Esophagus mucosa (tissue), 1 donor: Measurements from ENCODE around the gene SEMA5A. TPM values are rescaled to one million over a fixed set of nuclear protein-coding genes. Genes with fewer than 3 reads are reported as not detected.

ENCODE experiments used
- ATAC-seq: fragments of 200-7000 bp; cut with Tn5 transposase; one replicate; pipeline ENCODE4 v1.9.1; 2020
- total RNA-seq: library from RNA; stranded (reverse); gene quantifications from one replicate; pipeline ENCODE4 v1.2.4, GENCODE V29; 2023
- donor health status: DM: yes; HTN: yes; CAD: no.

Gene SEMA5A
- total RNA-seq, 1 donor from 2014 or later: 5.5 TPM

GRCh38 chr5:9202636-9203035, 343.2 kb downstream of the SEMA5A start:
- no peak for ATAC-seq

GRCh38 chr5:9201761-9202160, 344.1 kb downstream of the SEMA5A start:
- no peak for ATAC-seq

DNA sequence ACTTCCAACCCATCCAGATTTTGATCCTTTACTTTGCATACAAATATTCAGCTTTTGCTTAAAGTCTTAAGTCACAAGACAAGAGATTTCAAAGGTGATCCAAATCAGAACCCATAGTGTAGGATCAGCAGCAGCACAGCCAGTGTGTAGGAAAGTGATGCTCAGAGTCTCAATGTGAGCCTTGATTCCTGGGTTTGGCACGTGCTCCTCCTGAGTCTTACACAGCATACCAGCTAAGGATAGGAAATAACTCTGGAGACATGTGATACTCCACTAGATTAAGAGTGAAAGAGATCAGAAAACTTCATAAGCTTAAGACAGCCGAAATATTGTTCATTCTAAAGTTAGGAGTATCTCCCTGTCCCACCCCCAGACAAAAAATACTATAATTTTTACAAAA, 344.9 kb downstream of the SEMA5A start:
- ATAC-seq: no peak

DNA sequence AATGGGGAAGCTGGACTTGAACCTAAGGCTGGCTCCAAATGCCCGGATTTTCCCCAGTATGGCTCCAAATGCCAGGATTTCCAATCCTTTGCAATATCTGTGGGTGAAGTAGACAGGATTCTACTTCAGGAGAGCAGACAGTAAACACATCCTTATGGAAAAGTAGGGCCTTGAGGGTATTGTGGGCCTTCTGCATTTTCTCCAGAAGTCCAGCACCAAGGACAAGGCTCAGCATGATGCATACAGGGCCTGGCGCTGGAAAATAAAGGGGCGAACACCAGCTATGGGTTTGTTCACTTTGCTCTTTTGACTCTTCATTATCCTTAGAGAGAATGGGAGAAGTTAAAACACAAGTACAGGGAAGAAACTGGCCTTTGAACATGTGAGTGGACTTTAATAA, 347.5 kb downstream of the SEMA5A start:
- ATAC-seq: no peak

- no peak for ATAC-seq
Observed at GRCh38 chr5:9197881-9198260, 348.0 kb downstream of the SEMA5A start.

GRCh38 chr5:9196403-9197227, 349.3 kb downstream of the SEMA5A start:
- no peak for ATAC-seq

GRCh38 chr5:9194509-9194908, 351.4 kb downstream of the SEMA5A start:
- ATAC-seq: no peak

DNA sequence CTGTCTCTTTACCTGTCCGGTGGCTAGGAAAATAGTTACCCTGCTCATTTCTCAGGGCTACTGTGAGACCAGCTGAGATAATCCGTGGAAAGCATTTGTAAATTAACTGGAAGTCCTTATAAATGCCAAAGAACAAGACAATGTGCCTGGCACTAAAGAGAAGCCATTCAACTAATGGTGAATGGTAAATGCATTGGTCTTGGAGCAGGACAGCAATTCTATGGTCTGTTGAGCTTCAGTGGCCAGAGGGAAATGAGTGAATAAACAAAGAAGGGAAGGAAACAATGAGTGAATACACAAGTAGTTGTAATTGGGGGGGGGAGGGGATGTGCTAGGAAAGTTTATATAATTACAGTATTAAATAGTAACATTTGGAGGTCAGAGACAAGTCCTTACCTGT, 353.6 kb downstream of the SEMA5A start:
- no peak for ATAC-seq

DNA sequence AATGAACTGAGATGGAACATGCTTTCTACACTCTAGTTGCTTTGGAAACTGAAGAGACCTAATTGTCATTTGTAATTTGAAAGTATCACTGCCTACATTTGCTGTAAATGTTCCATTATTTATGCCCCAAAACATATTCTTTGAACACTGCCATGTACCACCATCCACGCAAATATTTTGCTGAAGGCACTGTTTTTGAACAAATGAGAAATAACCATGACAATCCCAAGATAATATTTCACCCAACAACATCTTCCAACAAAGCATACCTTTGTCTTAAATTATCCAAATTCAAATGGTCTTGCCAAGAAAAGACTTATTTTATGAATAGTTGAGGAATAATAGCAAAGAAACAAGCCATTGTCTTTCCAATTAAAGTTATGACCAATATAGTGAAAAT, 356.2 kb downstream of the SEMA5A start:
- ATAC-seq: no peak

GRCh38 chr5:9188956-9189355, 356.9 kb downstream of the SEMA5A start:
- ATAC-seq: no peak

DNA sequence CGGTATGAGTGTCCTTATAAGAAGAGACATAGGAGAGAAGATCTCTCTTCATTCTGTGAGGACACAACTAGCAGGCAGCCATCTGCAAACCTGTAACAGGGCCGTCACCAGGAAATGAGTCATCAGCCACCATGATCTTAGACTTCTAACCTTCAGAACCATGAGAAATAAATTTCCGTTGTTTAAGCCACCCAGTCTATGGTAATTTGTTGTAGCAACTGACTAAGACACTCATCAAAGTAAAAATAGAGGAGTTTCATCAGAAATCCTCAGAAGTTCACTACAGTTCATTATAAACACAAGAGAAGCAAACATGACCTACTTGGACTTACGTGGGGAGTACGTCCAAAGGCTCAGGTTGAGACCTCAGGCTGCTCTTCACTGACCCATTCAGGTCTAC, 357.7 kb downstream of the SEMA5A start:
- no peak for ATAC-seq

DNA sequence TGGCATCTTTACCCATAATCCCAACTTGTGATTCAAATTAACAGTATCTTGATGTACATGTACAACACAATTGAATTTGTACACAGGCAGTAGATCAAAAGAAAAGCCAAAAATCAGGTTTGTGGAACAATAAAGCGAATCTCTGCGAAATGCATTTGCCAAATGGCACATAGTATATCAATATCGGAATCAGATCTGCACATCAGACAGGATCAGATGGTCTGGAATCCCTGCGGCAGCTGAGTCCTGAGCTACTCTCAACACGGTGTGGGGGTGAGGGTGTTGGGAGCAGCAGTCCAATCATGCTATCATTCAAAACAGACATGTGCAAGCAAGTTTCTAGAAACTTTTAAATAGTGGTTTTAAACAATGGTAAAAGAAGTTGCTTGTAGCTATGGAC, 358.3 kb downstream of the SEMA5A start:
- no peak for ATAC-seq

- no peak for ATAC-seq
Observed at GRCh38 chr5:9186069-9186468, 359.8 kb downstream of the SEMA5A start.

DNA sequence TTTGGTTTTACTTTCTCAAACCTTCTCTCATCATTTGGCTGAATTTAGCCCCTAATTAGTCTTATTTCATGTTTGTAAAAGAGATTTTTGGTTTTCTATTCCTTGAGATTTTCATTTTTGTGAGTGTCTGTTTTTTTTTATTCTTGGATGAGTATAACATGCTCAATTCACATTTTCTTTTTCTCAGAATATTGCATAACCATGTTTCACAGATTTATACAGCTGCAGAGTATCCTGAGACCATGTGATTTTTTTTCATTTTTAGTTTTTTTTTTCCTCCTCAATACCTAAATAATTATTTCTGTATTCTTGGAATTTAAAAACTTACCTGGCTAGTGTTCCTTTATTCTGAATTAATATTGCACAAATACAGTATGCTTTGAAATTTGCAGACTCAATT, 361.9 kb downstream of the SEMA5A start:
- no peak for ATAC-seq

DNA sequence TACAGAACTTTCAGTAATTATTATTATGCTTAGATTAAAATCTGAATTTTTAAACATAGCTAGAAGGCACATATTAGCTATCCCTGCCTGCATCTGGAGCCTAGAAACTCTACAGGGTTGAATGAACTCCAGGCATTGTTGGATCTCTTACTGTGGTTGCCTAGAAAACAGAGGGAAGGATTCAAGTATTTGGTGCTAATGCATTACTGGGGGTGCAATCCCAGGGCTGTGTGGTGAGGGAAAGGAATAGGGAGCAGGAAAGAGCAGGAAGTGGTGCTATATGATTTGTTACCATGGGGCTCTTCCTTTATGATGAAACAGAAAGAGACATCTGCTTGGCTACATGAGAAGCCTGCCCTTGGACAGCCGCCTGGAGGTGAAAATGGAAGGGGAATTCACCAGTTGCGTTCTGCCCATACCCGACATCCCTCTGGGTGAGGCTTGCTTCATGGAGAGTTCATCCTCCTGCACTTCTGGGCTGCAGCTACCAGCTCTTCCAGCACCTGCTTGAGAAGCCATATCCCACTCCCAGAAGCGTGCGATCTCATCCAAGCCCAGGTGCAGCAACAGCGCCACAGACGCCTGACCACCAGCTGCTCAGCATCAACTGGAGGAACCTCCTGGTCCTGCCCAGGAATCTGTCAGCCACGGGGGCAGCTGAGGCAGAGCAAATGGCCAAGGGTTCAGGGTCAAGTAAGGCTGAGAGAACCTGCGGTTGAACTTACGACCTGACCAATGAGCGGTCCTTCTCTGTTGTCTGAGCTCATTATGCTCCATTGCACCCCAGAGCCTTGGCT, 362.8 kb downstream of the SEMA5A start:
- ATAC-seq: no peak

GRCh38 chr5:9176641-9177040, 369.2 kb downstream of the SEMA5A start:
- ATAC-seq: no peak

- no peak for ATAC-seq
Observed at GRCh38 chr5:9174446-9174845, 371.4 kb downstream of the SEMA5A start.

GRCh38 chr5:9173281-9174048, 372.4 kb downstream of the SEMA5A start:
- ATAC-seq: no peak

GRCh38 chr5:9170026-9170425, 375.8 kb downstream of the SEMA5A start:
- no peak for ATAC-seq

DNA sequence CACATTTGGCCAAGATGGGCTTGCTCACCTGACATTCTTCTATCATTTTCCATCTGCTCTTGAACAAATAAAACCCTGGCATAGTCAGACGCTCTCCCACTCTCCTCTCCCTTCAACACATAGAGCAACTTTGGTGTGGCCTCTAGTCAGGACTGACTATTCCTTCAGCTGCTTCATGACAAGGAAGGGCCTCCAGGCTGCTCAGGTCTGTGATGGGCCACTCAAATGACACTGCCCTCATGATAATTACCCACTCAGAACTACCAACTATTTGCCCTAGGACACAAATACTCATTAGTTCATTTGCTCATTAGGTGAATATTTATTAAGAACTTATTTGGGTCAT, 376.3 kb downstream of the SEMA5A start:
- no peak for ATAC-seq

DNA sequence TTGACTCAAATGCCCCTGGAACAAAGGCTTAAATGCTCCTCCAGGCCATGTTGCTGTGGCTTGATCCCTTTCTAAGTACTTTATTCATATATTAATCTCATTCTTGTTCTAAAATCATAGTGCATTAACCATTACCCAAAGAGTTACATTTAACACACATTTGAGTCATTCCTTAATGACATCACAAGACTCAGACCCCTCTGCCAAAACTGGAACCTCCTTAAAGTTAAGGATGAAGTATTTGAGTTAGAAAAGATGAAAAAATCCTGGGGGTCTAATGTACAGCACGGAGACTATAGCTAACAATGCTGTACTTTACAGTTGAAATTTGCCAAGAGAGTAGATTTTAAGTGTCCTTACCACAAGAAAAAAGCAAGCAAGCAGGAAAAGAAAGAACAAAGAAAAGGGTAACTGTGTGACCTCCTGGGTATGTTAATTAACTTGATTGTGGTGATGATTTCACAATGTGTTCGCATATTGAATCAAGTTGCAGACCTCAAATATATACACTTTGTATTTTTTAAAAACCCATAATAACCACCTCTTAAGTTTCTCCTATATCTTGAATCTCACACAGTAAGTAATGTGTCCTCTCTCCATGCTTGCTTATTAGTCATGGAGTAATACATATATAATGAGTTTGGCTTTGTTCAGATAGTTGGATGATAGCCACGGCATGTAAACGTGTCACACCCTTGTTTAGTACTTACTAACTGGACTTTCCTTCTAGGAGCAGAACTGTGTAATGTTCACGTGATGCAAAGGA, 376.9 kb downstream of the SEMA5A start:
- ATAC-seq: peak; percentile 84
